GM12875 (cell line): ENCODE data around the gene MYO5B.

ENCODE experiments used
- H3K4me3 ChIP-seq: one replicate; pipeline ENCODE4 v1.5.1; 2011; ENCODE audit warnings: low read depth, low read length, control low read depth
- TF ChIP-seq, protein P1 (sequence below): IDR thresholded peaks from 2 replicates; pipeline ENCODE4 v1.5.1; 2011; ENCODE audit warnings: low read depth, mild to moderate bottlenecking, control low read depth, inconsistent platforms, low read length, moderate library complexity, borderline replicate concordance; ENCODE audit not compliant: insufficient read depth

MYO5B gene

DNA sequence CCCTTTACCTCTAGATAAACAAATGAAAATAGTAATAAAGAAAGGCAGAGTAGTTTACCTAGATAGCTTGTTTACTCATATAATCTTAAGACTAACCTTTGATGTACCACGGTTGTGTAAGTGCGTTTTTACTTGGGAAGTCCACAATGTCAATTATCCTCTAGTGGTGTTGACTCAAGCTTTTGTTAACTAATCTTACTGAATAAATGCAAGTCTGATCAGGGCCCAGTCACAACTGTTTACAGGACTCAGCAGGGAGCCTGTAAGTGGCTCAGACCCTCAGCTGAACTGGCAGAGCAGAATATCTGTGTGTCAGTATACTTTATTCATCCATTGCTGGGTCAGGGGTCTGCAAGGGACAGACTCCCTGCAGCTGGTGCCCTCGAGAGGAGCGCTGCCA, 283.5 kb downstream of the MYO5B start:
- no peak overlapping the region for H3K4me3 ChIP-seq
- TF ChIP-seq, protein P1, sequence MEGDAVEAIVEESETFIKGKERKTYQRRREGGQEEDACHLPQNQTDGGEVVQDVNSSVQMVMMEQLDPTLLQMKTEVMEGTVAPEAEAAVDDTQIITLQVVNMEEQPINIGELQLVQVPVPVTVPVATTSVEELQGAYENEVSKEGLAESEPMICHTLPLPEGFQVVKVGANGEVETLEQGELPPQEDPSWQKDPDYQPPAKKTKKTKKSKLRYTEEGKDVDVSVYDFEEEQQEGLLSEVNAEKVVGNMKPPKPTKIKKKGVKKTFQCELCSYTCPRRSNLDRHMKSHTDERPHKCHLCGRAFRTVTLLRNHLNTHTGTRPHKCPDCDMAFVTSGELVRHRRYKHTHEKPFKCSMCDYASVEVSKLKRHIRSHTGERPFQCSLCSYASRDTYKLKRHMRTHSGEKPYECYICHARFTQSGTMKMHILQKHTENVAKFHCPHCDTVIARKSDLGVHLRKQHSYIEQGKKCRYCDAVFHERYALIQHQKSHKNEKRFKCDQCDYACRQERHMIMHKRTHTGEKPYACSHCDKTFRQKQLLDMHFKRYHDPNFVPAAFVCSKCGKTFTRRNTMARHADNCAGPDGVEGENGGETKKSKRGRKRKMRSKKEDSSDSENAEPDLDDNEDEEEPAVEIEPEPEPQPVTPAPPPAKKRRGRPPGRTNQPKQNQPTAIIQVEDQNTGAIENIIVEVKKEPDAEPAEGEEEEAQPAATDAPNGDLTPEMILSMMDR = no peak

DNA sequence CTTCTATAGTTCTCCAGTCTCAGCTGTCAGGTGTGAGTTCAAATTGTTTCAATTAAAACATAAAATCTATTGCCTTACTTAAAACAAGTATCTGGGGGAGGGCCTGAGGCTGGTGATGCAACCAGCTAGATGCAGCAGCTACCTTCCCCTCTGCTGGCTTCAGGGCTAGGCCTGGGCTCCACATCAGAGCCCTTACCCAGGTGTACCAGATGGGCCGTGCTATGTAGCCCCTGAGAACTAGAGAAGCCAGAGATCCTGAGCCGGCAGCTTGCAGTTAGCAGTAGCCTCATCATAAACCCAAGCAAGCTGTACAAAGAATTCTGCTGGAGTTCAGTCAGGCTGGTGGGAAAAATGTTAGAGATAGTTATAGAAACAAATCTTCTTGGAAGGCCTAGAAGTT, 284.0 kb downstream of the MYO5B start:
- H3K4me3 ChIP-seq = no peak overlapping the region
- TF ChIP-seq, protein P1 = no peak

DNA sequence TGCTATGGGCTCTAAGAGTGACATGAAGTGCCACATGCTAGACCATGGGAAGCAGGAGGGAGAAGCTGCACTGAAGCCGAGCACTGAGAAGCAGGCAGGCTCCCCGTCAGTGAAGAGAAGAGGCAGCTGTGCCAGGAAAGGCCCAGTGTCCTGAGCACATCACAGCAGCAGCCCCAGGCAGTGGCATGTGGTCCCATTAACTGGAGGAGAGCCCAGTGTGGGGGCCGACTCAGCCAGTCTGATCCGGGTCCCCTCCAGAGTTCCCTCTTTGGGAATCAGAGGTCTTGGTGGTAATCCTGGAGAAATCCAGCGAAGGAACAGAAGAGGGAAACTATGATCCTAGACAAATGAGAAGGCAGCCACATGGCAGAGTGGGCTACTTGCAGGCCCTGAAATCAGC, 284.9 kb downstream of the MYO5B start:
- no peak overlapping the region for H3K4me3 ChIP-seq
- TF ChIP-seq, protein P1 = no peak

DNA sequence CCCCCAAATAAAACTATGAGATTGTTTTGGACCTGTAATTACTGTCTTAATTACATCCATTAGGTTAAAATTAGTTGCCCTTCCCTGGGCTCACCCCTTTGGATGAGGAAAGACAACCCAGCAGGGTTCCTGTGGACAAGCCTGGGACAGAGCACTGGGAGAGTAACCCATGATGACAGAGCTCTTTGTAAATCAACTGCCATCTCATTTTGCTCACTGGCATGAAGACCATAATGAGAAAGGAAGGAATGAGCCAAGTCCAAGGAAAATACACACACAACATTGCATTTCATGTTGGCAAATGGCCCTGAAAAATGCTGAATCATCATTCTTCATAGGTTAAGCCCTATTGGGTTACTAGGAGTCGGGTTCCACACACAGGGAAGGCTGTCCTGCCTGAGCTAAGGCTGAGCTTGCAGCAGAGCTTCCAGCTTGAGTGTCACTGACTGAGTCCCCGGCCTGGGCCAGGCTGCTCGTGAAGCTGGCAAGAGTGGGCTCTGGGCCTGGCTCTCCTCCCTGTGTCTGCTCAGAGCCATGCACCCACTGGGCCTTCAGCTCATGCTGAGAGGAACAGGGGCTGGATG, 287.5 kb downstream of the MYO5B start:
- TF ChIP-seq, protein P1 = no peak
- no peak overlapping the region for H3K4me3 ChIP-seq

DNA sequence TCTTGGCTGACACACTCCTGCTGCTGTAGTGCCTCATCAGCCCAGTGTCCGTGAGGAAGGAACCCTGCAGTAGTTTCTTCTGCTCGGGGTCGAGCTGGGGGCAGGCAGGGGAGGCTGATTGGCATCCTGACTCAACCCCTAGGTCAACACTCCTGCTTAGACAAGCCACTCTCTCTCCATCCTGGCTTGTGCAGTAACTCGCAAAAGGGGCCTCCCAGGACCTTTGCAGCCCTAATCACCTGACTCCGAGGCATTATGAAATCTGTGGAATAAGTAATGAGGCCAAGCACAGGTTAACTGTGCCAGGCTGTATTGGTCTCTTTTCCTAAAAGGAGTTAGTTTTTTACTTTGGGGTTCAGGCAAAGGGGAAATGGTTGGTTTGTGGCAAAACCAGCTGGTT, 289.2 kb downstream of the MYO5B start:
- H3K4me3 ChIP-seq = no peak overlapping the region
- TF ChIP-seq, protein P1 = no peak

DNA sequence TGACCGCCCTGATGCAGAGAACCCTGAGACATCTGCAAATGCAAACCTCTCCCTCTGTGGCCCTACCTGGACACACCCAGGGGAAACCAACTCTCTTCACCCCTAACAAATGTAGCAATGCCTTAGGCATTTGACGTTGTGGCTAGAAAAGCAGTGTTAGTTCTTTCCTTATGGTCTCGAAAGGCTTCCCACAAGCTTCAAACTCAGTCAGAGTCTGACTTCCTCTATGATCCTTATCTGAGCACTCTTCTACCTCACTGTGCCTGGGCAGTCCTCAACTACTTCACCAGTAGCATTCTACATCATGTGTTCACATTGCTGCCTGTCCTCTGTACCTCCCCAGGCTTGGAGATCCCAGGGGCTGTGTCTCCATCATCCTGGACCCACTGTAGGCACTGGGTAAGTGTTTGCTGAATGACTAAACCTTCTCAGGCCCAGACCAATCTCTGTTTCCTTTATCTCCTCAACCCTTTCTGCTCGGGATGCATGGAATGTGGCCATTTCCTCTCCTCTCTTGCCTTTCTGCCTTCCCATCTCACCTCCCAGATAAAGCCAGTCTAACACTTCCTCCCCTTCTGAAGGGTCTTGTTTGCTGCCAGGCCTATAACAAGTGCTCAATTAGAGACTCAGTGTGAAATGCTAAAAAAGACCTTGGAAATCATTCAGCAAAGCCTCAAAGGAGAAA, 289.9 kb downstream of the MYO5B start:
- TF ChIP-seq, protein P1 = no peak
- H3K4me3 ChIP-seq = no peak overlapping the region

DNA sequence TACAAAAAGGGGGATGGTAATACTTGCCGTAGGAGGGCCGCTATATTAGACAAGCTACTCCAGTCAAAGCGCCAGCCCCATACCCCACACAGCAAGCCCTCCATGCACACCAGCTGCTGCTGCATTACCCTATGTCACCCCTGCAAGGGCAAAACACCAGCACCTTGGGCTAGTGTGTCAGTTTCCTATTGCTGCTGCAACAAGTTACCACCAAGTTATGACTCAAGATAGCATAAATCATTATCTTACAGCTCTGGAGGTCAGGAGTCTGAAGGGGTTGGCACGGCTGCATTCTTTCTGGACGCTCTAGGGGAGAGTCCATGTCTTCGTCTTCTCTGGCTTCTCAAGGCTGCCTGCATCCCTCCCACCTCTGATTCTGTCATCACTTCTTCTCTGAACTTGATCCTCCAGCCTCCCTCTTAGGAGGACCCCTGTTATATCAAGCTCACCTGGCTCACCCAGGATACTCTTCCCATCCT, 293.0 kb downstream of the MYO5B start:
- H3K4me3 ChIP-seq = no peak overlapping the region
- TF ChIP-seq, protein P1 = no peak
